A673 (cell line): ENCODE data around the gene PLAAT1.

Source experiments
- EZH2 ChIP-seq: fragments of 200-600 bp; sonication (generic); IDR thresholded peaks from 2 replicates; pipeline ENCODE4 v1.6.1; 2017; ENCODE audit warnings: borderline replicate concordance, low read depth, mild to moderate bottlenecking, mixed read lengths, antibody characterized with exemption, low read length; ENCODE audit not compliant: poor library complexity, severe bottlenecking
- TF ChIP-seq, protein P1 (sequence below): fragments of 300-800, 200-600 bp; sonication (generic); conservative IDR thresholded peaks from 2 replicates; pipeline ENCODE4 v1.5.1; 2017; ENCODE audit warnings: low read depth, mild to moderate bottlenecking, antibody characterized with exemption, low read length, moderate library complexity, mixed read lengths

DNA sequence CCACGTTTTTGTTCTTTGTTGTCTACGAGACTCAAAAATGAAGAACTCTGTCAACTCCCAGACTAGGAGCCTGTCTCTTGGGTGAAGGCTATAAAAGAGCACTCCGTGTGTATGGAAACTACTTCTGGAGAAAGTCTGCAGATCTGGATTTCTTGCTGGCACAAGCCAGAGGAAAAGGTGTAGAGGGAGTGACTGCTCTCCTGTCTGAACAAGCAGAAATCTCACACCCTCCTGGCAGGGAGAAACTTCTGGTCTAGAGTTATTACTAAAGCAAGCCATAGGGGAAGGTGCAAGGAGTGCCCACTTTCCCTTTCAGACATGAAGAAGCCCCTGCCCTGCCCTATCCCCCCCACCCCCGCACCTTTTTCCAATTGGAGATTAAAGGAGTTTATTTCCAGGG lies 9.5 kb downstream of the PLAAT1 start:
- TF ChIP-seq, protein P1, sequence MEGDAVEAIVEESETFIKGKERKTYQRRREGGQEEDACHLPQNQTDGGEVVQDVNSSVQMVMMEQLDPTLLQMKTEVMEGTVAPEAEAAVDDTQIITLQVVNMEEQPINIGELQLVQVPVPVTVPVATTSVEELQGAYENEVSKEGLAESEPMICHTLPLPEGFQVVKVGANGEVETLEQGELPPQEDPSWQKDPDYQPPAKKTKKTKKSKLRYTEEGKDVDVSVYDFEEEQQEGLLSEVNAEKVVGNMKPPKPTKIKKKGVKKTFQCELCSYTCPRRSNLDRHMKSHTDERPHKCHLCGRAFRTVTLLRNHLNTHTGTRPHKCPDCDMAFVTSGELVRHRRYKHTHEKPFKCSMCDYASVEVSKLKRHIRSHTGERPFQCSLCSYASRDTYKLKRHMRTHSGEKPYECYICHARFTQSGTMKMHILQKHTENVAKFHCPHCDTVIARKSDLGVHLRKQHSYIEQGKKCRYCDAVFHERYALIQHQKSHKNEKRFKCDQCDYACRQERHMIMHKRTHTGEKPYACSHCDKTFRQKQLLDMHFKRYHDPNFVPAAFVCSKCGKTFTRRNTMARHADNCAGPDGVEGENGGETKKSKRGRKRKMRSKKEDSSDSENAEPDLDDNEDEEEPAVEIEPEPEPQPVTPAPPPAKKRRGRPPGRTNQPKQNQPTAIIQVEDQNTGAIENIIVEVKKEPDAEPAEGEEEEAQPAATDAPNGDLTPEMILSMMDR = no peak
- TF ChIP-seq EZH2 = no peak
